HepG2 (cell line): Measurements from ENCODE around the gene RNF149. TPM values are rescaled to one million over a fixed set of nuclear protein-coding genes. Genes with fewer than 3 reads are reported as not detected.

ENCODE experiments used
- FOXK2 ChIP-seq: fragments of 450-650 bp; IDR thresholded peaks from 2 replicates; pipeline ENCODE4 v1.6.1; 2016
- GATAD1 ChIP-seq: IDR thresholded peaks from 2 replicates; pipeline ENCODE4 v1.6.1; 2016; ENCODE audit warnings: missing genetic modification reagents, missing compliant biosample characterization
- GZF1 ChIP-seq: sonication (generic); formaldehyde crosslinking; IDR thresholded peaks from 2 replicates; pipeline ENCODE4 v1.5.1; 2020; ENCODE audit warnings: mild to moderate bottlenecking, missing genetic modification reagents
- MBD4 ChIP-seq: IDR thresholded peaks from 2 replicates; pipeline ENCODE4 v1.6.1; 2012; ENCODE audit warnings: low read length, inconsistent platforms, borderline replicate concordance
- NKX3-1 ChIP-seq: sonication (generic); formaldehyde crosslinking; IDR thresholded peaks from 2 replicates; pipeline ENCODE4 v1.5.0; 2020; ENCODE audit warnings: missing genetic modification reagents
- RBM22 ChIP-seq: fragments of 200-400 bp; formaldehyde crosslinking; optimal IDR thresholded peaks from 2 replicates; pipeline ENCODE3; 2017; ENCODE audit warnings: mild to moderate bottlenecking, low read length, moderate library complexity
- XBP1 ChIP-seq: sonication (generic); formaldehyde crosslinking; IDR thresholded peaks from 2 replicates; pipeline ENCODE4 v1.5.0; 2020; ENCODE audit warnings: missing genetic modification reagents
- YY1 ChIP-seq: IDR thresholded peaks from 2 replicates; pipeline ENCODE4 v1.6.1; 2011; ENCODE audit warnings: low read length, low read depth, moderate library complexity, mild to moderate bottlenecking; ENCODE audit not compliant: insufficient read depth, insufficient replicate concordance
- ZNF260 ChIP-seq: sonication (generic); formaldehyde crosslinking; IDR thresholded peaks from 2 replicates; pipeline ENCODE4 v1.4.0; 2020; ENCODE audit warnings: missing genetic modification reagents, low read depth, mild to moderate bottlenecking, borderline replicate concordance
- ZNF264 ChIP-seq: sonication (generic); formaldehyde crosslinking; IDR thresholded peaks from 2 replicates; pipeline ENCODE4 v1.4.0; 2020; ENCODE audit warnings: missing genetic modification reagents
- ZNF512B ChIP-seq: sonication (generic); formaldehyde crosslinking; IDR thresholded peaks from 2 replicates; pipeline ENCODE4 v1.5.1; 2020; ENCODE audit warnings: missing genetic modification reagents, mild to moderate bottlenecking, borderline replicate concordance
- ZNF552 ChIP-seq: sonication (generic); formaldehyde crosslinking; IDR thresholded peaks from 2 replicates; pipeline ENCODE4 v1.9.0; 2022; ENCODE audit warnings: missing genetic modification reagents, mild to moderate bottlenecking, borderline replicate concordance
- ZNF557 ChIP-seq: sonication (generic); formaldehyde crosslinking; IDR thresholded peaks from 2 replicates; pipeline ENCODE4 v1.4.0; 2020; ENCODE audit warnings: missing genetic modification reagents
- ZNF652 ChIP-seq: IDR thresholded peaks from 2 replicates; pipeline ENCODE4 v1.6.1; 2016; ENCODE audit warnings: low read depth, borderline replicate concordance
- ZNF878 ChIP-seq: sonication (generic); formaldehyde crosslinking; IDR thresholded peaks from 2 replicates; pipeline ENCODE4 v1.8.1; 2023; ENCODE audit warnings: mild to moderate bottlenecking, missing genetic modification reagents, moderate library complexity
- polyA plus RNA-seq, 8 experiments: library from polyadenylated mRNA; depleted of rRNA in 3 of 8; stranded (reverse) in 7 of 8; unstranded in 1 of 8; fragments of >200 nt; fragmentation: Illumina TruSeq in 4 of 8; extraction: Trizol in 4 of 8; gene quantifications; 2 replicates each; pipeline versions ENCODE4 v1.2.1 to v1.2.3, GENCODE V29; 2011 to 2016; ENCODE audit warnings: low read depth in 4 of 8, missing spikeins in 1 of 8, mixed read lengths in 1 of 8; ENCODE audit not compliant: insufficient read depth in 1 of 8
- total RNA-seq, 5 experiments: library from RNA; depleted of rRNA; stranded (reverse); fragments of >200 nt; fragmentation: Illumina TruSeq; extraction: Trizol; gene quantifications; 2 replicates each; pipeline ENCODE4 v1.2.3, GENCODE V29; 2016; ENCODE audit warnings: low read depth in 1 of 5
- TF ChIP-seq, protein P1 (sequence below): sonication (generic); formaldehyde crosslinking; IDR thresholded peaks from 2 replicates; pipeline ENCODE4 v1.4.0; 2020; ENCODE audit warnings: missing genetic modification reagents
- TF ChIP-seq, protein P2 (sequence below): sonication (generic); formaldehyde crosslinking; IDR thresholded peaks from 2 replicates; pipeline ENCODE4 v1.5.0; 2020; ENCODE audit warnings: missing genetic modification reagents
- TF ChIP-seq, protein P3 (sequence below): sonication (generic); formaldehyde crosslinking; IDR thresholded peaks from 2 replicates; pipeline ENCODE4 v1.4.0; 2020; ENCODE audit warnings: missing genetic modification reagents, low read depth, mild to moderate bottlenecking, borderline replicate concordance
- TF ChIP-seq, protein P4 (sequence below): sonication (generic); formaldehyde crosslinking; IDR thresholded peaks from 2 replicates; pipeline ENCODE4 v1.4.0; 2020; ENCODE audit warnings: missing genetic modification reagents

The RNF149 gene
- total and polyA plus RNA-seq, 2 of the 13 experiments (the other 11 are each of a cell fraction or from before 2014, with no cell fraction given): 87.6 to 109 TPM

GRCh38 chr2:101238930-101239759, 69.4 kb downstream of the RNF149 start (continued):
- TF ChIP-seq, protein P1, sequence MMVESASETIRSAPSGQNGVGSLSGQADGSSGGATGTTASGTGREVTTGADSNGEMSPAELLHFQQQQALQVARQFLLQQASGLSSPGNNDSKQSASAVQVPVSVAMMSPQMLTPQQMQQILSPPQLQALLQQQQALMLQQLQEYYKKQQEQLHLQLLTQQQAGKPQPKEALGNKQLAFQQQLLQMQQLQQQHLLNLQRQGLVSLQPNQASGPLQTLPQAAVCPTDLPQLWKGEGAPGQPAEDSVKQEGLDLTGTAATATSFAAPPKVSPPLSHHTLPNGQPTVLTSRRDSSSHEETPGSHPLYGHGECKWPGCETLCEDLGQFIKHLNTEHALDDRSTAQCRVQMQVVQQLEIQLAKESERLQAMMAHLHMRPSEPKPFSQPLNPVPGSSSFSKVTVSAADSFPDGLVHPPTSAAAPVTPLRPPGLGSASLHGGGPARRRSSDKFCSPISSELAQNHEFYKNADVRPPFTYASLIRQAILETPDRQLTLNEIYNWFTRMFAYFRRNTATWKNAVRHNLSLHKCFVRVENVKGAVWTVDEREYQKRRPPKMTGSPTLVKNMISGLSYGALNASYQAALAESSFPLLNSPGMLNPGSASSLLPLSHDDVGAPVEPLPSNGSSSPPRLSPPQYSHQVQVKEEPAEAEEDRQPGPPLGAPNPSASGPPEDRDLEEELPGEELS (CRISPR knock-in tag): peak; percentile 67
- TF ChIP-seq ZNF552 (CRISPR knock-in tag): no peak; the same call in 1 of the 2 replicates
- TF ChIP-seq ZNF557 (CRISPR knock-in tag): 0 out of 2 replicates have a peak, but pooled peaks have one; percentile 19
- TF ChIP-seq GZF1 (CRISPR knock-in tag): no peak
- TF ChIP-seq YY1: peak; percentile 72
- TF ChIP-seq GATAD1 (CRISPR knock-in tag): peak; percentile 23; the same call in 1 of the 2 replicates
- no peak for TF ChIP-seq XBP1
- no peak for TF ChIP-seq RBM22
- TF ChIP-seq, protein P2, sequence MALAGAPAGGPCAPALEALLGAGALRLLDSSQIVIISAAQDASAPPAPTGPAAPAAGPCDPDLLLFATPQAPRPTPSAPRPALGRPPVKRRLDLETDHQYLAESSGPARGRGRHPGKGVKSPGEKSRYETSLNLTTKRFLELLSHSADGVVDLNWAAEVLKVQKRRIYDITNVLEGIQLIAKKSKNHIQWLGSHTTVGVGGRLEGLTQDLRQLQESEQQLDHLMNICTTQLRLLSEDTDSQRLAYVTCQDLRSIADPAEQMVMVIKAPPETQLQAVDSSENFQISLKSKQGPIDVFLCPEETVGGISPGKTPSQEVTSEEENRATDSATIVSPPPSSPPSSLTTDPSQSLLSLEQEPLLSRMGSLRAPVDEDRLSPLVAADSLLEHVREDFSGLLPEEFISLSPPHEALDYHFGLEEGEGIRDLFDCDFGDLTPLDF (CRISPR knock-in tag): no peak
- no peak for TF ChIP-seq ZNF878
- no peak for TF ChIP-seq NKX3-1
- no peak for TF ChIP-seq ZNF264 (CRISPR knock-in tag)
- TF ChIP-seq ZNF652 (CRISPR knock-in tag): peak; percentile 89
- TF ChIP-seq, protein P3, sequence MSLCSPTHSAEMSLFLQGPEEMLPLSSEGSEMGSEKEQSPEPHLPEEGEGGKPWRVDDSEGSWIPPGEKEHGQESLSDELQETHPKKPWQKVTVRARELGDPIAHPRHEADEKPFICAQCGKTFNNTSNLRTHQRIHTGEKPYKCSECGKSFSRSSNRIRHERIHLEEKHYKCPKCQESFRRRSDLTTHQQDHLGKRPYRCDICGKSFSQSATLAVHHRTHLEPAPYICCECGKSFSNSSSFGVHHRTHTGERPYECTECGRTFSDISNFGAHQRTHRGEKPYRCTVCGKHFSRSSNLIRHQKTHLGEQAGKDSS (CRISPR knock-in tag): no peak
- no peak; the same call in 1 of the 2 replicates for TF ChIP-seq ZNF512B (CRISPR knock-in tag)
- no peak for TF ChIP-seq MBD4
- TF ChIP-seq, protein P4, sequence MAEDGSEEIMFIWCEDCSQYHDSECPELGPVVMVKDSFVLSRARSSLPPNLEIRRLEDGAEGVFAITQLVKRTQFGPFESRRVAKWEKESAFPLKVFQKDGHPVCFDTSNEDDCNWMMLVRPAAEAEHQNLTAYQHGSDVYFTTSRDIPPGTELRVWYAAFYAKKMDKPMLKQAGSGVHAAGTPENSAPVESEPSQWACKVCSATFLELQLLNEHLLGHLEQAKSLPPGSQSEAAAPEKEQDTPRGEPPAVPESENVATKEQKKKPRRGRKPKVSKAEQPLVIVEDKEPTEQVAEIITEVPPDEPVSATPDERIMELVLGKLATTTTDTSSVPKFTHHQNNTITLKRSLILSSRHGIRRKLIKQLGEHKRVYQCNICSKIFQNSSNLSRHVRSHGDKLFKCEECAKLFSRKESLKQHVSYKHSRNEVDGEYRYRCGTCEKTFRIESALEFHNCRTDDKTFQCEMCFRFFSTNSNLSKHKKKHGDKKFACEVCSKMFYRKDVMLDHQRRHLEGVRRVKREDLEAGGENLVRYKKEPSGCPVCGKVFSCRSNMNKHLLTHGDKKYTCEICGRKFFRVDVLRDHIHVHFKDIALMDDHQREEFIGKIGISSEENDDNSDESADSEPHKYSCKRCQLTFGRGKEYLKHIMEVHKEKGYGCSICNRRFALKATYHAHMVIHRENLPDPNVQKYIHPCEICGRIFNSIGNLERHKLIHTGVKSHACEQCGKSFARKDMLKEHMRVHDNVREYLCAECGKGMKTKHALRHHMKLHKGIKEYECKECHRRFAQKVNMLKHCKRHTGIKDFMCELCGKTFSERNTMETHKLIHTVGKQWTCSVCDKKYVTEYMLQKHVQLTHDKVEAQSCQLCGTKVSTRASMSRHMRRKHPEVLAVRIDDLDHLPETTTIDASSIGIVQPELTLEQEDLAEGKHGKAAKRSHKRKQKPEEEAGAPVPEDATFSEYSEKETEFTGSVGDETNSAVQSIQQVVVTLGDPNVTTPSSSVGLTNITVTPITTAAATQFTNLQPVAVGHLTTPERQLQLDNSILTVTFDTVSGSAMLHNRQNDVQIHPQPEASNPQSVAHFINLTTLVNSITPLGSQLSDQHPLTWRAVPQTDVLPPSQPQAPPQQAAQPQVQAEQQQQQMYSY (CRISPR knock-in tag): peak; percentile 73; the same call in 1 of the 2 replicates
- TF ChIP-seq FOXK2: no peak
- TF ChIP-seq ZNF260 (CRISPR knock-in tag): no peak
